Right atrium auricular region (tissue), 2 donors: ENCODE measurements around the gene CASKIN1. TPM values are rescaled to one million over a fixed set of nuclear protein-coding genes. Genes with fewer than 3 reads are reported as not detected.

ENCODE experiments used
- DNase-seq: peaks from one replicate; pipeline ENCODE4 v3.0.0-alpha.2; 2019; ENCODE audit warnings: low spot score
- H3K27ac ChIP-seq, 2 donors: fragments of 200-600 bp; sonication (generic); 1 replicate in 1 of 2; 2 replicates in 1 of 2; pipeline ENCODE4 v1.5.1; 2016 to 2019
- H3K27me3 ChIP-seq, 2 donors: fragments of 200-600 bp; sonication (generic); one replicate each; pipeline versions ENCODE4 v1.5.1 to v1.6.0; 2017 to 2019
- H3K36me3 ChIP-seq: fragments of 200-600 bp; sonication (generic); one replicate; pipeline ENCODE4 v1.5.1; 2016
- H3K4me1 ChIP-seq, 2 donors: fragments of 200-600 bp; sonication (generic); one replicate each; pipeline versions ENCODE4 v1.5.1 to v1.6.0; 2017 to 2019
- H3K4me3 ChIP-seq, 2 donors: fragments of 200-600 bp; sonication (generic); 1 replicate in 1 of 2; 2 replicates in 1 of 2; pipeline ENCODE4 v1.5.1; 2017 to 2019; ENCODE audit warnings: mild to moderate bottlenecking in 1 of 2, moderate library complexity in 1 of 2
- H3K9me3 ChIP-seq, 2 donors: fragments of 200-600 bp; sonication (generic); one replicate each; pipeline ENCODE4 v1.5.1; 2019
- CTCF ChIP-seq, 2 donors: fragments of 200-600 bp; sonication (generic); IDR thresholded peaks; one replicate each; pipeline ENCODE4 v1.5.1; 2019; ENCODE audit warnings: antibody characterized with exemption in 2 of 2
- total RNA-seq, 2 donors: library from RNA; depleted of rRNA; stranded (reverse); fragments of >200 nt; gene quantifications; one replicate each; pipeline ENCODE4 v1.1.0, GENCODE V29; 2016

Gene CASKIN1
- total RNA-seq, 2 donors from 2014 or later, result 3.5 to 4.3 TPM

- Histone ChIP-seq H3K4me1 (no peaks in the 10 kb centered on the region), H3K9me3 (no peaks in the 10 kb centered on the region), H3K27ac (no peak overlapping the region), H3K27me3 (no peaks in the 10 kb centered on the region), H3K36me3 (peaks cover 50% of the 10 kb centered on the region), H3K4me3 (no peak overlapping the region)
- no peak for DNase-seq
- no peak for TF ChIP-seq CTCF (IDR thresholded peaks at IDR 0.05)
Measured at GRCh38 chr16:2173366-2173765, 23.0 kb downstream of the CASKIN1 start.

- H3K4me1 ChIP-seq, result no peaks in the 10 kb centered on the region
- peaks cover 55% of the 10 kb centered on the region for H3K36me3 ChIP-seq
- H3K27me3 ChIP-seq, result no peaks in the 10 kb centered on the region
- H3K9me3 ChIP-seq, result no peaks in the 10 kb centered on the region
- DNase-seq, result no peak
- H3K27ac ChIP-seq, result no peak overlapping the region
- no peak overlapping the region for H3K4me3 ChIP-seq
- TF ChIP-seq CTCF (IDR thresholded peaks at IDR 0.05), result no peak
Measured at GRCh38 chr16:2172688-2173335, 23.6 kb downstream of the CASKIN1 start.

GRCh38 chr16:2171601-2172178, 24.7 kb downstream of the CASKIN1 start:
- TF ChIP-seq CTCF (IDR thresholded peaks at IDR 0.05), result no peak
- peaks cover 61% of the 10 kb centered on the region for H3K36me3 ChIP-seq
- H3K4me1 ChIP-seq, result no peaks in the 10 kb centered on the region
- no peak overlapping the region for H3K4me3 ChIP-seq
- H3K27me3 ChIP-seq, result no peaks in the 10 kb centered on the region
- H3K27ac ChIP-seq, result no peak overlapping the region
- no peak for DNase-seq
- no peaks in the 10 kb centered on the region for H3K9me3 ChIP-seq

DNA sequence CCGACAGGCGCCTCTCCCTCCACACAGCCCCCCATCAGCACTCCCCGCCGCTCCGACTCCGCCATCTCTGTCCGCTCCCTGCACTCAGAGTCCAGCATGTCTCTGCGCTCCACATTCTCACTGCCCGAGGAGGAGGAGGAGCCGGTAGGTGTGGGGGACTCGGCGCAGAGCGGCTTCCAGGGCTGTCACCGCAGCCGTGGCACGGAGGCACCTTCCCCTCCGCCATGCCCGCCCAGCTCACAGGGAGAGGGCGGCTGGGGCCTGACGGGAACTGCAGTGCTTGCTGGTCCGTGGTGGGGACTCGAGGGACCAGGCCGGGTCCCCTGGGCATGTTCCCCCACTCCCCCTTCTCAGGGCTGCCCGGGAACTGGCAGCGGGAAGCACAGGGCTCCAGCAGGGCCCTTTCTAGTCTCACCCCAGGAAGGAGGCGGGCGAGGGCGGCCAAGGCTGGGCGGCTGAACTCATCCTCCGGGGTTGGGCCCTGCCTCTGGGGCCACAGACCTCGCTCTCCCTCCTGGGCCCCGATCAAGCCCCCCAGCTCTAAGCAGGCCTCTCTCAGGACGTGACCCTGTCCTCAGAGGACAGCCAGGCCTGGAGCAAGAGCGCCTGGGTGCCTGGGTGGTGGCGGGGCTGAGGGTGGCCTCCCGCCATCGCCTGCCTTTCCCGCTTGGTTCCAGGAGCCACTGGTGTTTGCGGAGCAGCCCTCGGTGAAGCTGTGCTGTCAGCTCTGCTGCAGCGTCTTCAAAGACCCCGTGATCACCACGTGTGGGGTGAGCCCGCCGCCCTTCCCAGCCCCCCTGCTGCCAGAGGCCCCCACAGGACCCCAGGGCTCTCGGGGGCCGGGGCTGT, 25.6 kb downstream of the CASKIN1 start:
- DNase-seq, result no peak
- Histone ChIP-seq H3K27me3 (no peaks in the 10 kb centered on the region), H3K27ac (peak overlapping the region; percentile 16 to 36), H3K4me1 (no peaks in the 10 kb centered on the region), H3K4me3 (peak overlapping the region; percentile 23 to 39), H3K9me3 (no peaks in the 10 kb centered on the region), H3K36me3 (peaks cover 64% of the 10 kb centered on the region)
- no peak for TF ChIP-seq CTCF (IDR thresholded peaks at IDR 0.05)

GRCh38 chr16:2170080-2170479, 26.3 kb downstream of the CASKIN1 start:
- no peak for DNase-seq

More at GRCh38 chr16:2170080-2170479, 26.3 kb downstream of the CASKIN1 start:
- no peaks in the 10 kb centered on the region for H3K9me3 ChIP-seq
- TF ChIP-seq CTCF (IDR thresholded peaks at IDR 0.05), result no peak
- peaks cover 59% of the 10 kb centered on the region for H3K36me3 ChIP-seq
- H3K27me3 ChIP-seq, result no peaks in the 10 kb centered on the region
- peak overlapping the region; percentile 23 to 39 for H3K4me3 ChIP-seq
- H3K27ac ChIP-seq, result peak overlapping the region; percentile 36 to 43
- no peaks in the 10 kb centered on the region for H3K4me1 ChIP-seq
